ENCODE data around the gene ADCY3.
"Not testable (repeated sequence)": the region's sequence is repeated elsewhere in the genome, so short reads cannot be mapped to it uniquely, and the experiment has no call there.

Gene ADCY3

DNA sequence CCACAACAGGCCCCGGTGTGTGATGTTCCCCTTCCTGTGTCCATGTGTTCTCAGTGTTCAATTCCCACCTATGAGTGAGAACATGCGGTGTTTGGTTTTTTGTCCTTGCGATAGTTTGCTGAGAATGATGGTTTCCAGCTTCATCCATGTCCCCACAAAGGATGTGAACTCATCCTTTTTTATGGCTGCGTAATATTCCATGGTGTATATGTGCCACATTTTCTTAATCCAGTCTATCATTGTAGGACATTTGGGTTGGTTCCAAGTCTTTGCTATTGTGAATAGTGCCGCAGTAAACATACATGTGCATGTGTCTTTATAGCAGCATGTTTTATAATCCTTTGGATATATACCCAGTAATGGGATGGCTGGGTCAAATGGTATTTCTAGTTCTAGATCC lies 119.5 kb downstream of the ADCY3 start:
- DNase-seq = not testable (repeated sequence)

- no peak for DNase-seq
Observed at GRCh38 chr2:24797644-24798043, 122.4 kb downstream of the ADCY3 start.

DNA sequence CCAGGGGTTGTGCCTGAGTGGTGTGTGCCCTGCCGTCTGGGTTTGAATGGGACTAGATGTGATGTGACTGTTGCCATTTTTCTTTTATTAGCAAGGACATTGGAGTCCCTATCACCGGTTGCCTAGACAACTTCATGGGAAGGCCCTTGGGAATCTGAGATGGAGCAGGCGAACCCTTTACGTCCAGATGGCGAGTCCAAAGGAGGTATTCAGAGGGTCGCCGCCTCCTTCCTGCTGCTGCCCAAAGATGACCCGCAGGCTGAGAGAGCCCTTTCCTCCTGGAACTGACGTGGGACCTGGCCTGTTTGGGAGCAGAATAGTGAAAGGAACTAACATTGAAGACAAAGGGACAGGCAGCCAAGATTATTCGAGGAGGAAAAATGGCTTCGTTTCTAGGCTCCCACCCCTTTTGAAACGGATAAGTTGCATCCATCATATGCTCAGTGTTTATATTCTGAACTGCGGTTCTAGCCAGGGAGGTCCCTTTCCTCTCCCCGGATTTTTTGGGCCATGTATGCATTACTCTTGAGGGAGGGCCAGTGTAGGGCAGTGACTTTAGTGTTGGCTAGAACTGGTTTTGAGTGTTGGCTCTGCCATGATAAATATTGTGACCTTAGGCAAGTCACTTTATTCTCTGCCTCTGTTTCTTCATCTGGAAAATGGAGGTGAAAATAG lies 126.1 kb downstream of the ADCY3 start:
- no peak for DNase-seq

DNA sequence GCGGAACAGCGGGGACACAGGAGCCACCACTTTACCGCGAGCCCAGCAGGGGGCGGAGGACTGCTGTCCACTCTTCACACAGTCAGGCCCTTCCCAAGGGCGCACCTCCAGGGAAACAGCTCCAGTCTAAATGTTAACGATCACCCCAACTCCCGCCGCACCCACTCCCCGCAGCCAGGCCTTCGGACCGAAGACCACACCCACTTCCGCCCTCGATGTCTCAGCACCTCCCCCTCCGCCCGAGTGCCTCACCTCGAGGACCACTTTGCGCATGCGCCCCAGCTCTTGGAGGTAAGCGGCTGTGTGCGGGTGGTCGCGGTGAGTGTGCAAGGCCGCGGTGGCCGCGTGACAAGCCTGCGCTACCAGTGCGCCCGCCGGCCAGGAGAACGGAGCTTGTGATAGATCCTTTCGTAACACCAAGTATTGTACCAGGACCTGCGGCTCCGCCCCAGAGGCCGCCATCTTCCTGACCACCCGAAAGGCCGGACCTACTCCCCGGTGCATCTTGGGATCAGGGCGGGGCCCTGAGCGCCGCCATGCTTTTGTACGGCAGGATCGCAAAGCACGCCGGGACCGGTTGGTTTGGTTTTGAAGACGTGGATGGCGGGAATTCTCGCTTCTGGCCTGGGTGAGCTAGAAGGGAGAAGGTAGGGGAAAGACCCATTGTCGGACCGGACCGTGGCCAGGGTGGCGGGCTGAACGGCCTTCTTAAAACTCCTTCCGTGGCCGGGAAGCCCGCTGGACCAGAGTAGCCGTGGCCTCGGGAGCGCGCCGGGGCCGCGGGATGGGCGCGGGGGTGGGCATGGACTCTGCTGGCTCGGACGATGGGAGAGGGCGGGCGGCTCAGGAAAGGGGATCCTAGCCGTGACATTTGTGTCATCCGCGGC lies 126.9 kb downstream of the ADCY3 start, which contains the start of the genes CENPO and PTRHD1:
Gene CENPO (plus strand): TSS at position 552 of the 887 bp plus-strand sequence. CDS start 495 bp downstream, outside the sequence.
Gene PTRHD1 (minus strand): TSS at position 518 of the 887 bp plus-strand sequence. CDS start 14 bp downstream, at position 504.
- DNase-seq = peak; percentile 87

DNA sequence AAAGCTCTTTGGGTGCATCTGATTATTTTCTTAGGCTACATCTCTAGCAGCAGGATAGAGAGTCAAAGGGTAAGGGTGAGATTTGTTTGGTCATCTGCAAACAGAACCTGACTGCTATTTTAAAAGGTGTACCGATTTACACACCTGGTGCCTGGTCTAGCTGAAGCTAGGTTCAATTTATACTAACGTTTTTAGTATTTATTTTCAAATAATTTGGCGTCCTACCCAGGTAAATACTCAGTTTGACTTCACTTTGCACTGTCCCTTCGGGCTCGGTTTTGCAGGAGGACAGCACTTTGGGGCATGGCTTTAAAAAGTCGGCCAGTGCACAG lies 127.5 kb downstream of the ADCY3 start:
- no peak for DNase-seq

- no peak for DNase-seq
Observed at GRCh38 chr2:24791452-24791851, 128.6 kb downstream of the ADCY3 start.

- DNase-seq = no peak
Observed at GRCh38 chr2:24788816-24789215, 131.2 kb downstream of the ADCY3 start.

GRCh38 chr2:24787532-24787931 lies 132.5 kb downstream of the ADCY3 start:
- no peak for DNase-seq

DNA sequence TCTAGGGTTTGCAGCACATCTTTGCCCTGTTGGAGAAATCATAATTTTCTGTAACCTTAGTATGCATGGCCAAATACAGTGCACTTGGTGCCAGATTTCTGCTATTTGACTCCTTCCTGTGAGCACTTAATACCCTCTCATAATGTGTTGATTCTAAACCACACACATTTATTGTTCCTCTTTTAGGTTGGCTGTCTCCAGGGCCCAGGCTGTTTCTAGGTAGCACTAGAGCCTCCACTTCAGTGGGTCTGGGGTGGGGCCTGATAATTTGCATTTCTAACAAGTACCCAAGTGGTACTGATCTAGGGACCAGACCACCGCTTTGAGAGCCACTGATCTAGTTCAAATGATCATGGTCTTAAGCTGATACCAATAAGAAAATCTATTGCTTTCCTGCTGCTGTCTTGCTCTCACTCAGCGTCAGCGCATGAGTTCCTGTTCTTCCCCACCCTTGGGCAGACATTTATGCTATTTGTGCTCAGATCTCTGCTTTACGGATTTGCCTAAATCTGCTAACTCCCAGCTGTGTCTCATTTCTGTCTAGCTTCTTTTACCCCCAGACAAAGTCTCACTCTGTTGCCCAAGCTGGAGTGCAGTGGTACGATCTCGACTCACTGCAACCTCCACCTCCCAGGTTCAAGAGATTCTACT lies 134.2 kb downstream of the ADCY3 start:
- no peak for DNase-seq

DNA sequence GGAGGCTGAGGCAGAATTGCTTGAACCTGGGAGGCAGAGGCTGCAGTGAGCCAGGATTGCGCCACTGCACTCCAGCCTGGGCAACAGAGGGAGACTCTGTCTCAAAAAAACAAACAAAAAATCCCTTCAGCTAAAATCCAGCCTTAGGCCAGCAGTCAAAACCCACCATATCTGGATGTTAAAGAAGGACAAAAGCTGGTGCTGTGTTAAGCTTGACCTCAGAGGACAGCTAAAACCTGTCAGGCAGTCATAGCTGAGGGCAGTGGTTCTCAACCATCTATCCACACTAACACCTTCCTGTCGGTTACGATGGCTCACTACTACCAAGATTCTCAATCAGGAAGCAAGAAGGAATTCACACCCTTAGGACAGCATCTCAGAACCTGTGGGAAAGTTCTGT lies 136.4 kb downstream of the ADCY3 start:
- no peak for DNase-seq

GRCh38 chr2:24779116-24779515 lies 140.9 kb downstream of the ADCY3 start:
- no peak for DNase-seq

- no peak for DNase-seq
Observed at GRCh38 chr2:24774373-24774772, 145.7 kb downstream of the ADCY3 start.

DNA sequence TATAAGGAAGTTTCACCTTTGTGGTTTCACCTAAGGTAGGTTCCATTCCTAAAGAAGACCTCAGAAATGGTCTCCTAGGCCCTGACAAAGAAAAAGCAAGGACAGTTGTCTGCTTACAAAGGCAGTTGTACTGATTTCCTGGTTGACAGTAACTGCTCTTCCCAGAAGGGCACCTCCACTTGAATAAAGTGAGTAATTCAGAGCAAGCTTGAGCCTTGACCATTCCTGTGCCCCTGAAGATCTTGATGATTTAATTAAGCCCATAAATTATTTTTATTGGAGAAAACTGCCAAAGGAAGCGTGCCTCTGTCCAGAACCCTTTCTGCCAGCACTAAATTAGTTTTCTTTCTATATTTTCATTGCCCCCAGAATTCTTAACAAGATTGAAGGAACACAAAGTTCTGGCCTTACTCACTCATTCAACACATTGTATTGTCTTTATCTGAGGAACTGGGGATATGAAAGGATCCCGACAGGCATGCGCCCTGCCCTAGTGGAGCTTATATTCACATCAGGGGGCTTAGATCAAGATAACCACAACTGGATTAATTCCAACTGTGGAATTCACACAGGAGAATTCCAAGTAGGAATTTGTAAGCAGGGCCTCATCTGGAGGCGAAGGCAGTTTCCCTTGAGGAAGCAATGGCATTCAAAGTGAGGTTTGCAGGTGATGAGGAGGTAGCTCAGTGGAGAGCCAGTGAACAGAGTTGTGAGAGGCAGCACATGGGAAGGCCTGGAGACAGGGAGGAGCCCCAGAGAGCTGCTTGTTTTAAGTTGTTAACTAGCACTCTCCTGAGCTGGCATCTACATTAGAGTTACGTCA lies 148.1 kb downstream of the ADCY3 start:
- DNase-seq = no peak

DNA sequence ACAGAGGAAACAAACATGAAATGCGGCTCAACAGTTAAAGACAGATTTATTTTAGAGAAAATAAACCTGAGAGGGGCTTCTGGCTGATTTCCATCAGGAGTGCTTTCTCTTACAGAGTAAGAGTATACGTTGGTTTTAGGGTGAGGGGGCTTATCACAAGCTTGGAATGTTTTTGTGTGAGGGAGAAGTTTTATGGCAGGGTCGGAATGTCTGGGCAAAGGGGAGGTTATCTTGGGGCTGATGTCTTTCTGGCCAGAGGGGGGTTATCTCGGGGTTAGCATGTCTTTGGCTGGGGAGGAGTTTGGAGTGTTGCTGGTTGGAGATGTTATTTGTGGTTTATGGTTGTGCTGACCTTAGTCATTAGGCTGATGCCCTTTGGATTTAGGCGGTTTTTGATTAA lies 149.0 kb downstream of the ADCY3 start:
- no peak for DNase-seq
